ENCODE data around the gene SREK1IP1.
"Not testable (repeated sequence)": the region's sequence is repeated elsewhere in the genome, so short reads cannot be mapped to it uniquely, and the experiment has no call there.

Gene SREK1IP1

DNA sequence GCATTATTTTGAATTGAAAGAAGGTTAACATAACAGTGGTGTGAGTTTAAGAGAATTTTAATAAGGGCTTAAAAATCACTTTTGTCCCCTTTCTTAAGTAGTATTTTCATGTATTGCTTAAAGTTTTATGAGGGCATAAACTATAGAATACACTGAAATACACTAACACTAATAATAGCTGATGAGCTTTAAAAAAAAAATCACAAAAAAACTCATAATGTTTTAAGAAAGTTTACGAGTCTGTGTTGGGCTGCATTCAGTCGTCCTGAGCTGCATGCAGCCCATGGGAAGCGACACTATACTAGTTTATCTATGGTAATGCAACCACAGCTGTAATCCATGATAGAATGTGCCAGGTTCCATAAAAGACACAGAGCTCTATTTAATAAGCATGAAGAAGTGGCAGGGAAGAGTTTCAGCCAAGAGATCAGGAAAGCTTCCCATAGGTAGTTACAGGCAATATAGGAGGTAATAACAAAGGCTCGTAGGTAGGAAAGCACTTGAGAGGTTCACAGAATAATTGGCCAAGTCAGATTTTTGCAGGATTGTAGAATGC lies 4.5 kb downstream of the SREK1IP1 start:
- DNase-seq (ENCODE audit: low spot score): no peak

DNA sequence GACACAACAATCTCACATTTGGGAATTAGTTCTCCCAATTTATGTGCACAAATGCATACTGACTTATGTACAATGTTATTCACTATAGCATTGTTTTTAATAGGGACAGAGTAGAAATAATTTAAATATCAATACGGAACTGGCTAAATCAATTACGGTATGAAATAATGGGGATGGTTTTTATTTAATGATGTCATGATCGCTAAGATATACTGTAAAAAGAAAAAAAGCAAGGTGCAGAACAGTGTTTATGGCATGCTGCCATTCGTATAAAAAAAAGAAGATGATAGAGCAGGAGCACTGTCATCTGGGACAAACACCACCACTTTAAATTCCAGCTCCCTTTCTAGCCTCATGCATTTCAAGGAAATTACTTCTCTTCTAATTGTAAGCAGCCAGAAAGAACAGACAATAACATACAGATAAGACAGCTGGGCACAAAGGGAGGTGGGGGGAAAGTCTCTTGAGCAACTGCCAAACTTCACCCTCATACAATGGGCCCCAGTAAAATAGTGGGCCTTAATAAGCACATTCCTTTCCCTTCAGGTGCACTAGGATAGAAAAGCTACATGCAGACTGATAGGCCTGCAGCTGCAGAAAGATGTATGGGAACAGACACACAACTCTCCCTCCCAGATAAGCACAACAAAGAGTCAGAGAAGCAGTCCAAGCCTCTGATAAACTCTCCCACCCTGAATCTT lies 8.4 kb downstream of the SREK1IP1 start:
- no peak for DNase-seq (ENCODE audit: low spot score)

DNA sequence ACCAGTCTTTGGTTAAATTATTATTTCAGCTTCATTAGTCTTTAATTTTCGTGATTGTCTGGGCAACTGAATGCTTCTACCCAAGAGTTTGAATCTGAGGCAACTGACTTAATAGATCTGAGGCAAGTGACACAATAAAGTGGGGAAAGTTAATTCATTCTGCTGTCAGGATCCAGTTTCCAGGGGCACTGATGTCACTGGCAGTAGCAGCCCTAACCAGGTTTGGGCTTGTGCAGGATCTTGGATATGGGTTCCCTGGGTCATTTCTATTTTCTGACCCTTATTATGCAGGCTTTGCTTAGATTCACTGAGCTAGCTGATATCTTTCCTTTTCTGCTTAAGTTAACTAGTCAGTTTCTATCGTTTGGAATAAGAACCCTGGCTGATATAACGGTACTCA lies 9.6 kb downstream of the SREK1IP1 start:
- DNase-seq (ENCODE audit: low spot score): no peak

DNA sequence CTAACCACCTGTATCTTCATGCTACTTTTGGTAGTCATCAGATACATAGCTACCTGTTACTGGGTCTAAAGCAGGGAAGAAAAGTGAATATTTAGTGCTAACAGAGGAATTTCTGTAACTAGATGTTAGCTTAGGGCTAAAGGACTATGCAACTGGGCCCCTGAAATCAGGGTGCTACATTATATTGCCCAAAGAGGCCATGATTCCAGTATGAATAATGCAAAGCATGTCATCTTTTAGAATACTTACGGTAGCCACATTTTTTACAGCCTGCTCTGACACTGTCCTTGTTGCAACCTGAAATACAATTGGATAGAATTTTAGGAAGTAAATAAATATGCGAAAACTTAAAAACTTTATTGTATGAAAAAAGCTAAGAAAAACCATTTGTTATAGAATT lies 14.4 kb downstream of the SREK1IP1 start:
- DNase-seq (ENCODE audit: low spot score): no peak

DNA sequence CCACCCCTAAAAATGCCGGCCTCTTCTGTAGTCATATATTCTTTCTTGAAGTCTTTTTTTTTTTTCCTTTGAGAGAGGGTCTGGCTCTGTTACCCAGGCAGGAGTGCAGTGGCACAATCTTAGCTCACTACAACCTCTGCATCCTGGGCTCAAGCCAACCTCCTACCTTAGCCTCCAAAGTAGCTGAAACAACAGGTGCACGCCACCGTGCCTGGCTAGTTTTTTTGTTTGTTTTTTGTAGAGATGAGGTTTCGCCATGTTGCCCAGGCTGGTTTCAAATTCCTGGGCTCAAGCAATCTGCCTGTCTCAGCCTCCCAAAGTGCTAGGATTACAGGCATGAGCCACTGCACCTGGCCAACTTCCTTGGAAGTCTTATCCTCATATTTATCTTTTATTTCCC lies 19.1 kb downstream of the SREK1IP1 start:
- no peak for DNase-seq (ENCODE audit: low spot score)

DNA sequence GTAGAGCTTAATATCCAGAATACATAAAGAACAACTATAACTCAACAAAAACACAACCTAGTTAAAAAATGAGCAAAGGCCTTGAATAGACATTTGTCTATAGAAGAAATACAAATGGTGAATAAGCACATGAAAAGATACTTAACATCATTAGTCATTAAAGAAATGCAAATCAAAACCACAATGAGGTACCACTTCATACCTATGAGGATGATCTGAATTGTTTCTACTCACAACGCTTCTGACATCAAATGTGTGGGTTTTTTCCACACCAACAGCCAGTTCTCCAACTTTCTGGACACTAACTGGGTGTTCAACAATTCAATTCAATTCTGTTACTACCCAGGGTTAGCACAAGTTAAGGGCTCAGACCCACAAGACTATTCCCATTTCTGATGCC lies 22.0 kb downstream of the SREK1IP1 start:
- DNase-seq (ENCODE audit: low spot score): no peak

DNA sequence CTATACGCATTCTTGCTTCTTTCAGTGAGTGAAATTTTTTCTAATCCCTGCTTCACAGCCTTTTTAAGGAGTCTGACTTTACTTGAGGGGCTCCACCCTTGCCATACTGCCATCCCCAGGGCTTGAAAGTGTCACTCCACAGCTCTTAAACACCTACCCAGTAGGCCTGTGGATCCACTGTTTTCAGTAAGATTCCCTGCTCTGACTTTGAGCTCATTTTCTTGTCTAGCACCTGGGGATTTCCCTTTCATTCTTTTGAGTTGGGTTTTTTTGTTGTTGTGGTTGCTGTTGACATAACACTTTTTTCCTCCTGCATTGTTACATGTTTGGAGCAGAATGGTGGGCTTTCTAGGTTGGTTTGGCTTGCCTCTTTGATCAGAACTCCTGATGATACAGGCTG lies 23.6 kb downstream of the SREK1IP1 start:
- DNase-seq (ENCODE audit: low spot score): no peak

DNA sequence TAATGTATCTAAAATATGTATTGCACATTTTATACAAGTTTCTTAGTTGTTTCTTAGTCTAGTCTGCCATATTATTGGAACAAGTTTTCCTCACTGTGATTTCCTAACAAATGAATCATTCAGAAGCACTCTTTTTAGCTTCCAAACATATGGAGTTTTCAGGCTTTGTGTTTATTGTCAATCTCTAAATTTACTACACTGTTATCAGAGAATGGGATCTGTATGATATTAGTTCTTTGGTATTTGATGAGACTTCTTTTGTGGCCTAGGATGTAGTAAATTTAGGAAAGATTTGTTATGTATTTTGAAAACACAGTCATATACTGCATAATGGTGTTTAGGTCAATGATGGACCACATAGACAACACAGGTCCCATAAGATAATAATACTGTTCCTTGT lies 25.7 kb downstream of the SREK1IP1 start:
- DNase-seq (ENCODE audit: low spot score): no peak

DNA sequence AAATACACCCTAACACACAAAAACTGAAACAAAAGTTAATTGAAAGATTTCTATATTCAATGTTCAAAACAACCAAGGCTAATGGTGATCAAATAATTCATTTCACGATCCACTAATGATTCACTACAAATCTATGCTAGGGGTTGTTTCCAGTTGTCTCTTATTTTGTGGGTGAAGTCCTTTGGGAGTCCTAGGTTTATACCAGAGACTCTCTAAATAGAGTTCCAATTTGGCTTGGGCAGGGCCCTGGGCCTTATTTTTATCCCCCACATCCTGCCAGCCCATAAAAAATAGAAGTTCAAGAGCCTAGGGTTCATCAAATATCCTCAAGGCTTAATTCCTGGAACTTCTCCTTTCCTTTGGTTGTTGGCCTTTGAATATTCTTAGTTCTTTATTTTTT lies 26.1 kb downstream of the SREK1IP1 start:
- DNase-seq (ENCODE audit: low spot score): no peak

DNA sequence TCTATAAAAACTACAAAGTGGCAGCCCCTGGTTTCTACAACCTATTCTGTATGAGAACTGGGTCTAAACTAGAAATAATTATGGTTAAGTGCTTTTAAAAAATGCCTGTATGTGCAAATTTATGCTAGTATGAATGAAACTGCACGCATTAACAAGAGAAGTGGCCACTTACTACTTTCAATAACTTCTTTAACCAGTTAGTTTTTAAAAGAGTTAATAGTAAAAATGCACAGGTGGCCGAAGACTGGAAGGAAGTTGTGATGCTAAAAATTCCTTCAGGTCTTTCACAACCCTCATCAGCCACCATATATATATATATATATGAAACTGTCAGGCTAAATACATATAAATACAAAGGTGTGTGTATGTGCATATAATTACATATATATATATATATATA lies 41.3 kb downstream of the SREK1IP1 start:
- DNase-seq (ENCODE audit: low spot score): no peak

DNA sequence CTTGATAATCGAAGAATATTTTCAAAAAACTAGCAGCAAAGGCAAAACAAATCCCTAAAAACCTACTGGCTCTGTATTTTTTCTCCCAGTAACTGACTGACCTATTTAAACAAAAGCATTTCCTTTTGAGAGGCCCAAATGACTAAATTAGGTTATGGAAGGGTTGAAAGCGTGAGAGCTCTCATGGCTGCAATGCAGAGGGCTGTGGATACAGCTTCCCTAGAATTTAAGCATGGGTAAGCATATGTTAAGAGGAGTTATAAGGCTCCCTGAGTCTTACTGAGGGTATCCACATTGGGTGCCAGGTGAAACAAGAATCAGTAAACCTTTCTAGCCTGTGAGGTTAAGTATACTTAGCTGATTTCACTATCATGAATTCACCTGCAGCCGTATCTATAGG lies 45.9 kb downstream of the SREK1IP1 start:
- no peak for DNase-seq (ENCODE audit: low spot score)

DNA sequence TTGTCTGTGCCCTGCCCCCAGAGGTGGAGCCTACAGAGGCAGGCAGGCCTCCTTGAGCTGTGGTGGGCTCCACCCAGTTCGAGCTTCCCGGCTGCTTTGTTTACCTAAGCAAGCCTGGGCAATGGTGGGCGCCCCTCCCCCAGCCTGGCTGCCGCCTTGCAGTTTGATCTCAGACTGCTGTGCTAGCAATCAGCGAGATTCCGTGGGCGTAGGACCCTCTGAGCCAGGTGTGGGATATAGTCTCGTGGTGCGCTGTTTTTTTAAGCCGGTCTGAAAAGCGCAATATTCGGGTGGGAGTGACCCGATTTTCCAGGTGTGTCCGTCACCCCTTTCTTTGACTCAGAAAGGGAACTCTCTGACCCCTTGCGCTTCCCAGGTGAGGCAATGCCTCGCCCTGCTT lies 54.0 kb downstream of the SREK1IP1 start:
- DNase-seq (ENCODE audit: low spot score): not testable (repeated sequence)

DNA sequence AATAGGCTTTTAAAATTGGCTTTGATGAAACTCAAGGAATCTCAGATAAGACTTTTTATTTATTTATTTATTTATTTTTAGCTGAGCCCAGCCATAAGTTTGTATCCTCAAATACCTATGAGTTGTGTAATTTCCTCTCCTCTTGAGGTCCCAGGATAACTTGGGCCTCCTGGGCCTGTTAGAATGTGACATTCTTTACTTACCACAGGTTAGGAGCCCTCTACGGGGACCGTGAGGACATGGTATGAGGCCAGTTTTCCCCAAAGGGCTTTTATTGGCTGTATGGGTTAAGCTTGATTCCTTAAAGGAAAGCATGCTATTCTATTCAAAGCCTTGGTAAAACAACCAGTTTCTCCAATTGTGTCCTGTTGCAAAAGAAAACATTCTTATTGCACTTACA lies 61.3 kb downstream of the SREK1IP1 start:
- no peak for DNase-seq (ENCODE audit: low spot score)

DNA sequence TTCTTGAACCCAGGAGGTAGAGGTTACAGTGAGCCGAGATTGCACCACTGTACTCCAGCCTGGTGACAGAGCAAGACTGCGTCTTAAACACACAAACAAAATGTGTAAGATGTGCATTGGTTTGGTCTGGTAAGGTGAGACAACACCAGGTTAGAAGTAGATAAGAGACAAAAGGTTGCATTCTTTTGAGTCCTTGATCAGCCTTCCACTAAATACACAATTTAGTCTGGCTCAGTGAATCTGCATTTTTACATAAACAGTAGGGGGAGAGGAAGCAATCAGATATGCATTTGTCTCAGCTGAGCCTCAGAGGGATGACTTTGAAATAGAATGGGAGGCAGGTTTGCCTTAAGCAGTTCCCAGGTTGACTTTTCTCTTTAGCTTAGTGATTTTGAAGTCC lies 62.4 kb downstream of the SREK1IP1 start:
- DNase-seq (ENCODE audit: low spot score): not testable (repeated sequence)

DNA sequence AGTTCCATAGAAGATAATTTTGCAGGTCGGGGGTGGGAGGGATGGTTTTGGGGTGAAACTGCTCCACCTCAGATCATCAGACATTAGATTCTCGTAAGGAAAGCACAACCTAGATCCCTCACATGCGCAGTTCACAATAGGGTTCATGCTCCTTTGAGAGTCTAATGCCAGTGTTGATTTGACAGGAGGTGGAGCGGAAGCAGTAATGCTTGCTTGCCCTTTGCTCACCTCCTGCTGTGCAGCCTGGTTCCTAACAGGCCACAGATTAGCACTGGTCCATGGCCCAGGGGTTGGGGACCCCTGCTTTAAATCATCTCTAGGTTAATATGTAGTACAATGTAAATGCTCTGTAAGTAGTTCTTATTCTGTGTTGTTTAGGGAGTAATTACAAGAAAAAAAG lies 67.7 kb downstream of the SREK1IP1 start:
- no peak for DNase-seq (ENCODE audit: low spot score)

DNA sequence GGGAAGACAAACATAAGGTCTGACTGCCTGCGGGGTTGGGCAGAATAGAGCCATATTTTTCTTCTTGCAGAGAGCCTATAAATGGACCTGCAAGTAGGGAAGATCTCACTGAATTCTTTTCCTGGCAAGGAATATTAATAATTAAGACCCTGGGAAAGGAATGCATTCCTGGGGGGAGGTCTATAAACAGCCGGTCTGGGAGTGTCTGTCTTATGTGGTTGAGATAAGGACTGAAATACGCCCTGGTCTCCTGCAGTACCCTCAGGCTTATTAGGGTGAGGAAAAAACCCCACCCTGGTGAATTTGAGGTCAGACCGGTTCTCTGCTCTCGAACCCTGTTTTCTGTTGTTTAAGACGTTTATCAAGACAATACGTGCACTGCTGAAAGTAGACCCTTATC lies 72.1 kb downstream of the SREK1IP1 start:
- not testable (repeated sequence) for DNase-seq (ENCODE audit: low spot score)

DNA sequence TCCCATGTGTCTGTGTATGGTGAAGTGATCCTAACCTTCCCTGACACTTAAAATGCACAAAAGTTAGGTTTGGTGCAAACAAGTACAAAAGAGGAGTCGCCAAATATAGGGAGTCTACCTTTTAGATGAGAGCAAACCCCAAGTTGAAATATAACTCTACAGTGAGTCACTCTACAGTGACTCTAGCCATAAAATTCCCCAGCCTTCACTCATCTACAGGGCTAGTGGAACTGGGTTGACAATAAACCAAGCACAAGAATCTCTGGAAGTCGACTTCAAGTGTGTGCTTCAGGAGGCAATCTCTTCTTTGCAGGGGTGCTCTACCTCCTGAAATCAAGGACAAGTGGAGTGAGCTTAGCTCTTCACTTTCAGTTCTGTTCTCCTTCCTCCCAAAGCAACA lies 74.9 kb downstream of the SREK1IP1 start:
- DNase-seq (ENCODE audit: low spot score): no peak

DNA sequence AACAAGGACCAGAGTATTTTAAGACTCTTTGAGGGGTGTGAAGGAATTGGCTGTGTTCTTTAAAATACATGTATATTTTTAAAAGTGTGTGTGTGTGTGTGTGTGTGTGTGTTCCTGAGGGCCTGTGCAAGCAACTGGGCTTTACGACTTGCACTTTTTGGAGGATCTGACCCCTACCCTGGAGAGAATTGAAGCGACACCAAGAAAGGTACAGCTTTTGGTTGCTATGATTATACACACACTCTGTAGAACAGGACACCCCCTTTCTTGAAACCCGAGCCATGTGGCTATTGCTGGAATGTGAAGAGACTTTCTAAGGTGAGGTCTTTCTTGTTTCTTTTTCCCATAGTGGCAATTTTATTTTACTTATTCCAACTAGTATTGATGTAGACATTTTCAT lies 77.2 kb downstream of the SREK1IP1 start:
- DNase-seq (ENCODE audit: low spot score): no peak

DNA sequence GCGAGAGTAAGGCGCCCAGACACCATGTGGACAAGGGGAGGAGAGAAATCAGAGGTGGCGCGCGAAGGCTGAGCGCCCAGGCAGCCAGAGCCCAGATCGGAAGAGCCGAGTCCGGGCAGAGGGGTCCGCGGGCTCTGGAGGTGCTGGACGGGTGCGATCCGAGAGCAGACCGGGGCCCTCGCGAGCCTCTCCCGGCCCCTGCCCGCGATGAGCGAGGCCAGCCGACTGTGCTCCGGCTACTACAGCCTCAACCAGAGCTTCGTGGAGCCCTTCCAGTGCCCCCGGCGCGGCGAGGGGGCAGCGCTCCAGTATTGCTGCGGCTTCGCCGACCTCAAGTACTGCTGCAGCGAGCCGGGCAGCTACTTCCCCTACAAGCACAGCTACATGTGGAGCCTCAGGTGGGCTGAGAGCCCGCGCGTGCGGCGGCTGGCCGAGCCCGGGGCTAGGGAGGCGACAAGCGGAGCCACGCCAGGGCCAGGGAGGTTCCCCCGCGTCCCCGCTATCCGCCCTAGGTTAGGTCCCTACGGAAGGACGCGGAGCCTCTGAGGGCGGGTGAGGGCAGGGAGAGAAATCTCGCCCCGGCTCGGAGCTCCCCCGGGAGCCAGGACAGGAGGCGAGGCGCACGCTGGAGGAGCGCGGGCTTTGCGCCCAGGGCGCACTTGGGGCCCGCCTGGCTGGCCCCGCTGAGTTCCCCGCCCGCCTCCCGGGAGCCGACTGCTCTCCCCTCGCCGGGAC lies 77.9 kb downstream of the SREK1IP1 start, which contains the start of gene SHISAL2B:
Gene SHISAL2B (plus strand): TSS at position 87 of the 735 bp plus-strand sequence. CDS start 121 bp downstream, at position 208.
- DNase-seq (ENCODE audit: low spot score): no peak

DNA sequence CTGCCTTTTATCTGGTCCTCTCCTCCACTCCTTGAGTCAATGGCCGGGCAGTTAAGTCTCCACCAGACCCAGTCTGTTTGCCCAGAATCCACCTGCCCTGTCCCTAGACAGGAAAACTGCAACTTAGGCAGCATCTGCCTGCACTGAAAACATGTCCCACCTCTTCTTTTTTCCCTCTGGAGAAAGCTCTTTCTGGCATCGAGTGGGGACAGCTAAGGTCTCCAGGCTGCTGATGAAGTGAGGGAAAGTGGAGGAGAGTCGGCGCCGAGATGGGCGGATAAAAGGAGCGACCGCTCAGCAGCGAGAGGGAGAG lies 78.4 kb downstream of the SREK1IP1 start:
- no peak for DNase-seq (ENCODE audit: low spot score)

DNA sequence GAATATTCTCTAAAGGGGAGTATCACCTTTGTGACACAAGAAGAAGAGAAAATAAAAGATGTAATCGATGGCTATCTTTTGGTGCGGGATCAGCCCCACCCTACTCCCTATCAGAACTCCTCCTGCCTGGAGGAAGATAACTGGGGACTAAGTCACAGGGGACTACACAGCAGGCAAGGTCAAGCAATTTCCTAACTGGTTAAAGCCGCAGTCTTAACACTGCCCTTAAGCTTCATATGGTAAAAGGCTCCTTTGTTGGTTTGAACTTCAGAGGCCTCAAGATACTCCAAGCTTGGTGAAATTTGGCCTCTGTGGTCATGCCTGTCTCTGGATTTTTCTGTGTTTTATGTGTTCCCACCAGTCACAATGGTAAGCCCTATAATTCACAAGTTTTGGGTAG lies 79.5 kb downstream of the SREK1IP1 start:
- DNase-seq (ENCODE audit: low spot score): no peak

DNA sequence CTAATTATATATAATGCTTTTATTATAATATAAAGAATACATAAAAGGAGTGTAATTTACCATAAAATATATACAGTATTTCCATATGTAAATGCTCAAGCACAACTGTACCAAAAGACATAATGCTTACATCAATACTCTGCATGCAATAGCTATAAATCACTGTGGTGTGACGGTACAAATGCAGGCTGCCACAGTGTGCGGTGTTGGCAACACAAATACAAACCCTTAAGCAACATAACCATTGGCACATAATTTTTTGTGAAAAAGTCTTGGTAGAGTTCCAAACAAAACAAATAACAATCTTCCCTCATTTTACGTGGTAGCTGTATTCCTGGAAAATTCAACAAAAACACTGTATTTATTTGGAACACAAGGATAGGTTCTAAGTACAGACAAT lies 80.1 kb downstream of the SREK1IP1 start:
- no peak for DNase-seq (ENCODE audit: low spot score)

DNA sequence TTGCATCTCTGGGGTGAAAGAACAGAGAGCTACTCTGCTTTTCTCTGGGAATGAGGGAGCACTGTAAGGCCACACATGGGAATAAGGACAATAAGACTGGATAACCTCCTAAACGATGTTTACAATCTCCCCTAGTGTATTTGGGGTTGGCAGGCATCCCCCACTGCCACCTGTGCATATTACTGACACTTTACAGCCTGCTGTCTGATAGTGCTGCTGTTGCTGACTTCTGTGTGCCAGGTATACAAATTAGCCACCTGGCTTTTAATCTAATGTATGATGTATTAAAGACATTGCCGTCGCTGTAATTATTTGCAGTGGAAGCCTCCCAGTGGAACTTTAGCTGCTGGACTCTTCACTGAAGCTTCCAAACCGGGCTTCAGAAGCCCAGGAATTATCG lies 82.6 kb downstream of the SREK1IP1 start:
- DNase-seq (ENCODE audit: low spot score): no peak

DNA sequence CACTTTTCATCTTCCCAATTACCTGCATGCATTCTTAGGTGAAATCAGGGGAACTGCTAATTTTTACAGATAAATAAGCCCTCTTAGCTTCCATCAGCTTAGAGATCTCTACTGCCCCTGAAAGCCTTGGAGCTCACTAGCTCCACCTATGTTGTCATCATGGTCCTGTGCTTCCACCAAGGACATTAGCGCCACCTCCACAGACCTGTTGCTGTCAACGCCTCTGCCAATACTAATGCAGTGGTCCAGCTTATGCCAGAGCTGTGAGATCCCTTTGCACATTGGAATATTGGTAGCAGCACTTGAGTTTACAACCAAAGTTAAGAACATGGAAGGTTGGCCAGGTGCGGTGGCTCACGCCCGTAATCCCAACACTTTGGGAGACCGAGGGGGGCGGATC lies 85.9 kb downstream of the SREK1IP1 start:
- DNase-seq (ENCODE audit: low spot score): no peak

All from kidney capillary endothelial cell (primary cell).